Osteoblast (primary cell): ENCODE data around the gene C1QA. TPM values are rescaled to one million over a fixed set of nuclear protein-coding genes. Genes with fewer than 3 reads are reported as not detected.
"Not testable (repeated sequence)": the region's sequence is repeated elsewhere in the genome, so short reads cannot be mapped to it uniquely, and the experiment has no call there.

ENCODE experiments used
- DNase-seq: peaks from one replicate; pipeline ENCODE4 v3.0.0; 2011; ENCODE audit warnings: low spot score, mixed read lengths; ENCODE audit not compliant: insufficient read length; ENCODE audit errors: missing footprints
- H2AFZ ChIP-seq: 2 replicates; pipeline ENCODE4 v1.6.0; 2011; ENCODE audit warnings: mild to moderate bottlenecking, low read length
- H3K27ac ChIP-seq: 2 replicates; pipeline ENCODE4 v1.5.1; 2011; ENCODE audit warnings: mild to moderate bottlenecking, low read depth, low read length, moderate library complexity
- H3K27me3 ChIP-seq: 2 replicates; pipeline ENCODE4 v1.6.0; 2012; ENCODE audit warnings: mild to moderate bottlenecking, control low read depth, inconsistent platforms, low read length, moderate library complexity; ENCODE audit not compliant: insufficient read depth
- H3K36me3 ChIP-seq: 2 replicates; pipeline ENCODE4 v1.5.1; 2011; ENCODE audit warnings: mild to moderate bottlenecking, low read length, control low read depth, moderate library complexity; ENCODE audit not compliant: insufficient read depth
- H3K4me1 ChIP-seq: 2 replicates; pipeline ENCODE4 v1.5.1; 2011; ENCODE audit warnings: mild to moderate bottlenecking, low read length, control low read depth, moderate library complexity; ENCODE audit not compliant: insufficient read depth
- H3K4me2 ChIP-seq: 2 replicates; pipeline ENCODE4 v1.6.0; 2011; ENCODE audit warnings: mild to moderate bottlenecking, low read length; ENCODE audit not compliant: insufficient read depth
- H3K4me3 ChIP-seq: fragments of 200-600 bp; sonication (generic); 3 replicates; pipeline ENCODE4 v1.5.1; 2012; ENCODE audit warnings: mild to moderate bottlenecking, low read length, inconsistent platforms; ENCODE audit not compliant: insufficient read depth
- H3K79me2 ChIP-seq: 2 replicates; pipeline ENCODE4 v1.6.0; 2012; ENCODE audit warnings: mild to moderate bottlenecking, low read length, control low read depth, inconsistent platforms; ENCODE audit not compliant: insufficient read depth
- H3K9me3 ChIP-seq: 2 replicates; pipeline ENCODE4 v1.5.1; 2011; ENCODE audit warnings: low read depth, low read length, control low read depth
- H4K20me1 ChIP-seq: 2 replicates; pipeline ENCODE4 v1.6.0; 2012; ENCODE audit warnings: mild to moderate bottlenecking, low read length, control low read depth; ENCODE audit not compliant: insufficient read depth
- total RNA-seq: library from RNA; depleted of rRNA; stranded (reverse); fragments of >200 nt; gene quantifications from 2 replicates; pipeline ENCODE4 v1.2.3, GENCODE V29; 2012
- TF ChIP-seq, protein P1 (sequence below): IDR thresholded peaks from 2 replicates; pipeline ENCODE4 v1.5.1; 2011; ENCODE audit warnings: mild to moderate bottlenecking, low read depth, low read length, moderate library complexity; ENCODE audit errors: extremely low read depth

The C1QA gene
- total RNA-seq, 1 donor = 1.1 TPM

DNA sequence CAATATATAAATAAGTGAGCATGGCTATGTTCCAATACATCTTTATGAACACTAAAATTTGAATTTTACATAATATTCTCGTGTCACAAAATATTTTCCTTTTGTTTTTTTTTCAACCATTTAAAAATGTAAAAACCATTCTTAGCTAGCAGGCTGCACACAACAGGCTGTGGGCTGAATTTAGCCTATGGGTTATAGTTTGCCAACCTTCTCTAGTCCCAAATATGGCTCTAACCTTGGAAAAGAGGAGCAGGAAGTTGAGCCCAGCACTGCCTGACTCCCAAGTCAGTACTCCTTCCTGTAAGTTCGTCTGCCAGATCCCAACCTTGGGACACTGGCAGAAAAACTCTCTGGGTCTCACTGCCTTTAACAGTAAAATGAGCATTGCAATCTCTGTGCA, 30.0 kb downstream of the C1QA start:
- TF ChIP-seq, protein P1, sequence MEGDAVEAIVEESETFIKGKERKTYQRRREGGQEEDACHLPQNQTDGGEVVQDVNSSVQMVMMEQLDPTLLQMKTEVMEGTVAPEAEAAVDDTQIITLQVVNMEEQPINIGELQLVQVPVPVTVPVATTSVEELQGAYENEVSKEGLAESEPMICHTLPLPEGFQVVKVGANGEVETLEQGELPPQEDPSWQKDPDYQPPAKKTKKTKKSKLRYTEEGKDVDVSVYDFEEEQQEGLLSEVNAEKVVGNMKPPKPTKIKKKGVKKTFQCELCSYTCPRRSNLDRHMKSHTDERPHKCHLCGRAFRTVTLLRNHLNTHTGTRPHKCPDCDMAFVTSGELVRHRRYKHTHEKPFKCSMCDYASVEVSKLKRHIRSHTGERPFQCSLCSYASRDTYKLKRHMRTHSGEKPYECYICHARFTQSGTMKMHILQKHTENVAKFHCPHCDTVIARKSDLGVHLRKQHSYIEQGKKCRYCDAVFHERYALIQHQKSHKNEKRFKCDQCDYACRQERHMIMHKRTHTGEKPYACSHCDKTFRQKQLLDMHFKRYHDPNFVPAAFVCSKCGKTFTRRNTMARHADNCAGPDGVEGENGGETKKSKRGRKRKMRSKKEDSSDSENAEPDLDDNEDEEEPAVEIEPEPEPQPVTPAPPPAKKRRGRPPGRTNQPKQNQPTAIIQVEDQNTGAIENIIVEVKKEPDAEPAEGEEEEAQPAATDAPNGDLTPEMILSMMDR = no peak
- Histone ChIP-seq H2AFZ (no peak overlapping the region), H3K4me2 (no peak overlapping the region), H3K4me1 (no peaks in the 10 kb centered on the region), H3K36me3 (no peaks in the 10 kb centered on the region), H3K4me3 (no peak overlapping the region), H4K20me1 (no peaks in the 10 kb centered on the region), H3K9me3 (no peaks in the 10 kb centered on the region), H3K27me3 (peaks cover 32% of the 10 kb centered on the region), H3K79me2 (no peaks in the 10 kb centered on the region), H3K27ac (no peak overlapping the region)
- DNase-seq = no peak

DNA sequence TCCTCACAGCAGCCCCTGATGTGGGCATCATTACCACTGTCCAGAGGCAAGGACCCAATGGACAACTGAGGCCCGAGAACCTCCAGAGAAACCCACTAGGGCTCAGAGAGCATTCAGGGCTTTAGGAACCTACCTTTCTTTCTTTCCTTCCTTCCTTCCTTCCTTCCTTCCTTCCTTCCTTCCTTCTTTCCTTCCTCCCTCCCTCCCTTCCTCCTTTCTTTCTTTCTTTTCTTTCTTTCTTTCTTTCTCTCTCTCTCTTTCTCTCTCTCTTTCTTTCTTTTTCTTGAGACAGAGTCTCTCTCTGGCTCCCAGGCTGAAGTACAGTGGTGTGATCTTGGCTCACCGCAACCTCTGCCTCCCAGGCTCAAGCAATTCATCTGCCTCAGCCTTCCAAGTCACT, 32.4 kb downstream of the C1QA start:
- not testable (repeated sequence) for H2AFZ ChIP-seq, H3K4me3 ChIP-seq, H3K9me3 ChIP-seq, DNase-seq, H3K4me1 ChIP-seq, H3K36me3 ChIP-seq, H3K27ac ChIP-seq, H3K4me2 ChIP-seq, H3K79me2 ChIP-seq, H4K20me1 ChIP-seq
- H3K27me3 ChIP-seq = peaks cover 48% of the 10 kb centered on the region

DNA sequence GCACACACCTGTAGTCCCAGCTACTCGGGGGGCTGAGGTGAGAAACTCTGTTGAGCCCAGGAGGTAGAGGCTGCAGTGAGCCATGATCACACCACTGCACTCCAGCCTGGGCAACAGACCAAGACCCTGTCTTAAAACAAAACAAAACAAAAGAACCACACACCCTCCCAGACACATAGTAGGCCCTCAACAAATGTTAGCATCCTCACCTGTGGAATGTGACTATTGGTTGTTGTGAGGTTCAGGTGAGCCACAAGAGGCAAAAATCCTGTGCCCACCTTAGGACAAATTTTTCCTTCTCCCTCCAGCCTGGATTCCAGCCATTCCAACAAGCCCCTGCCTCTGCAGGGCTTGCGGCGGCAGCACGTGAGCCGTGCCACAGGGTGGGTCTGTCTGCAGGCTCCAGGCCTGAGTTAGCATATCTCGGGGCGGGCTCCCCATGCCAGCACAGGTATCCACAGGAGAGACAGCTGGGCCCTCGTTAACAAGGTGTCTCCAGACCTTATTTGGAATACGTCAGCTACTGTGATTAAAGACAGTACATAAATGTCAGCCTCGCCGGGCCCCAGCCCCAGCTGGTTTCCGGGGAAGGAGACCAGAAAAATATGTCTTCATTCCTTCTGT, 34.0 kb downstream of the C1QA start:
- Histone ChIP-seq H3K4me2 (no peak overlapping the region), H3K27me3 (peaks cover 48% of the 10 kb centered on the region), H3K27ac (no peak overlapping the region), H4K20me1 (no peaks in the 10 kb centered on the region), H3K9me3 (no peaks in the 10 kb centered on the region), H3K4me1 (no peaks in the 10 kb centered on the region), H3K36me3 (no peaks in the 10 kb centered on the region), H3K4me3 (no peak overlapping the region), H3K79me2 (no peaks in the 10 kb centered on the region), H2AFZ (no peak overlapping the region)
- TF ChIP-seq, protein P1 = no peak
- DNase-seq = no peak

DNA sequence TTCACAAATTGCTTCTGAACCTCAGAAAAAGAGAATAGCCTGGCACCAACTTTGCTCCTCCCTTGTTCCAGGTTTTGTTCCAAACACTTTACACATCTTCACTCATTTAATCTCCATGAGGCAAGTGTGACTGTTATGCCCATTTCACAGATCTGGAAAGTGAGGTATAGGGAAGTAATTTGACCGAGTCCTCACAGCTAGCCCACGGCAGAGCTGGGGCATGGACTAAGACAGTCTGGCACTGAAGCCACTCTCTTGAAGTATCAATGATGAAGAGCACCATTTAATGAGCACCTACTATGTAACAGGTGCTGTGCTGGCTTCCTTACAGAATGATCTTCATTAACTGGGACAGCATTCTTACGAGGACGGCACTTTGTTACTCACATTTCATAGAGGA, 35.6 kb downstream of the C1QA start:
- no peaks in the 10 kb centered on the region for H4K20me1 ChIP-seq
- no peaks in the 10 kb centered on the region for H3K9me3 ChIP-seq
- no peak overlapping the region for H2AFZ ChIP-seq
- TF ChIP-seq, protein P1 = no peak
- no peaks in the 10 kb centered on the region for H3K79me2 ChIP-seq
- no peak overlapping the region for H3K4me2 ChIP-seq
- peaks cover 43% of the 10 kb centered on the region for H3K27me3 ChIP-seq
- no peak overlapping the region for H3K27ac ChIP-seq
- H3K4me3 ChIP-seq = no peak overlapping the region
- H3K36me3 ChIP-seq = no peaks in the 10 kb centered on the region
- no peak for DNase-seq
- no peaks in the 10 kb centered on the region for H3K4me1 ChIP-seq
